Breast epithelium (tissue), 4 donors: ENCODE results near the gene GULP1. TPM values are rescaled to one million over a fixed set of nuclear protein-coding genes. Genes with fewer than 3 reads are reported as not detected.

Experiments
- DNase-seq, 2 donors: peaks; one replicate each; pipeline ENCODE4 v3.0.0-alpha.2; 2019; ENCODE audit warnings: low spot score in 2 of 2
- H3K27ac ChIP-seq, 2 donors: fragments of 200-600 bp; sonication (generic) in 1 of 2; one replicate each; pipeline ENCODE4 v1.5.1; 2016 to 2019; ENCODE audit warnings: mild to moderate bottlenecking in 1 of 2
- H3K27me3 ChIP-seq, 2 donors: fragments of 200-600 bp; sonication (generic) in 1 of 2; one replicate each; pipeline versions ENCODE4 v1.5.1 to v1.6.0; 2017 to 2019; ENCODE audit warnings: control low read depth in 1 of 2, mild to moderate bottlenecking in 1 of 2
- H3K36me3 ChIP-seq: fragments of 200-600 bp; one replicate; pipeline ENCODE4 v1.5.1; 2019
- H3K4me1 ChIP-seq, 2 donors: fragments of 200-600 bp; sonication (generic); one replicate each; pipeline ENCODE4 v1.5.1; 2016 to 2019; ENCODE audit warnings: control low read depth in 1 of 2
- H3K4me3 ChIP-seq, 3 donors: fragments of 200-600 bp; sonication (generic); 1 replicate in 2 of 3; 2 replicates in 1 of 3; pipeline ENCODE4 v1.5.1; 2016 to 2019; ENCODE audit warnings: mild to moderate bottlenecking in 3 of 3, moderate library complexity in 2 of 3
- H3K9me3 ChIP-seq, 2 donors: fragments of 200-600 bp; sonication (generic) in 1 of 2; one replicate each; pipeline ENCODE4 v1.5.1; 2016 to 2019; ENCODE audit warnings: control low read depth in 1 of 2
- CTCF ChIP-seq, 3 donors: fragments of 450-650 bp; IDR thresholded peaks; one replicate each; pipeline ENCODE4 v1.5.1; 2016 to 2017; ENCODE audit warnings: antibody characterized with exemption in 3 of 3, mild to moderate bottlenecking in 3 of 3, moderate library complexity in 3 of 3
- POLR2A ChIP-seq: fragments of 450-650 bp; IDR thresholded peaks from one replicate; pipeline ENCODE4 v1.6.1; 2016; ENCODE audit warnings: antibody characterized with exemption, mild to moderate bottlenecking, moderate library complexity
- POLR2AphosphoS5 ChIP-seq, 3 donors: sonication (generic); formaldehyde crosslinking; IDR thresholded peaks; one replicate each; pipeline ENCODE4 v1.6.1; 2017; ENCODE audit warnings: antibody characterized with exemption in 3 of 3
- intact Hi-C: fragments of 100-400 bp; cut with DNase I; formaldehyde crosslinking; loops from one replicate; pipeline ENCODE4 v1.15.1; 2023; ENCODE audit warnings: low total_unique reads
- total RNA-seq, 3 donors: library from RNA; depleted of rRNA; stranded (reverse); fragments of >200 nt; gene quantifications; one replicate each; pipeline ENCODE4 v1.1.0, GENCODE V29; 2016

The GULP1 gene
- total RNA-seq, 3 donors from 2014 or later, result 16.5 to 47.9 (median 43.8) TPM

GRCh38 chr2:188511346-188511745 is 219.7 kb downstream of the GULP1 start:
- no peaks in the 10 kb centered on the region for H3K4me1 ChIP-seq
- no peaks in the 10 kb centered on the region for H3K36me3 ChIP-seq
- H3K27ac ChIP-seq, result no peak overlapping the region
- no peak for DNase-seq
- H3K4me3 ChIP-seq, result no peak overlapping the region
- intact Hi-C loops, result loop anchor here (5.0 to 10.0 kb wide), 2 partner anchors 739 to 927 kb away; no protein-coding TSS in a partner anchor
- H3K27me3 ChIP-seq, result no peaks in the 10 kb centered on the region
- H3K9me3 ChIP-seq, result no peaks in the 10 kb centered on the region
- TF ChIP-seq CTCF (IDR thresholded peaks at IDR 0.05) (no peak), POLR2AphosphoS5 (IDR thresholded peaks at IDR 0.05) (no peak), POLR2A (no peak)

- DNase-seq, result no peak
- TF ChIP-seq CTCF (IDR thresholded peaks at IDR 0.05), result peak; percentile 28 to 45 (median 28)
- no peak for TF ChIP-seq POLR2AphosphoS5 (IDR thresholded peaks at IDR 0.05)
- Histone ChIP-seq H3K9me3 (no peaks in the 10 kb centered on the region), H3K27me3 (no peaks in the 10 kb centered on the region), H3K4me1 (no peaks in the 10 kb centered on the region), H3K4me3 (no peak overlapping the region), H3K27ac (no peak overlapping the region), H3K36me3 (no peaks in the 10 kb centered on the region)
- intact Hi-C loops, result loop anchor here (5.0 to 10.0 kb wide), 2 partner anchors 740 to 928 kb away; no protein-coding TSS in a partner anchor
Observed at GRCh38 chr2:188512456-188512855, 220.8 kb downstream of the GULP1 start.

- no peaks in the 10 kb centered on the region for H3K4me1 ChIP-seq
- H3K27ac ChIP-seq, result no peak overlapping the region
Observed at GRCh38 chr2:188515918-188516317, 224.2 kb downstream of the GULP1 start.

GRCh38 chr2:188517549-188518215 is 226.0 kb downstream of the GULP1 start:
- intact Hi-C loops, result loop anchor here (10.0 kb wide), 1 partner anchor 933 kb away; no protein-coding TSS in a partner anchor
- Histone ChIP-seq H3K27ac (no peak overlapping the region), H3K9me3 (no peaks in the 10 kb centered on the region), H3K36me3 (no peaks in the 10 kb centered on the region), H3K27me3 (no peaks in the 10 kb centered on the region), H3K4me1 (no peaks in the 10 kb centered on the region), H3K4me3 (no peak overlapping the region)
- TF ChIP-seq POLR2AphosphoS5 (IDR thresholded peaks at IDR 0.05), result no peak
- no peak for TF ChIP-seq CTCF (IDR thresholded peaks at IDR 0.05)
- no peak for TF ChIP-seq POLR2A
- no peak for DNase-seq

More at GRCh38 chr2:188515918-188516317, 224.2 kb downstream of the GULP1 start:
- TF ChIP-seq POLR2A, result no peak
- TF ChIP-seq CTCF (IDR thresholded peaks at IDR 0.05), result no peak
- TF ChIP-seq POLR2AphosphoS5 (IDR thresholded peaks at IDR 0.05), result no peak
- no peaks in the 10 kb centered on the region for H3K27me3 ChIP-seq
- no peak for DNase-seq
- no peaks in the 10 kb centered on the region for H3K36me3 ChIP-seq
- intact Hi-C loops, result loop anchor here (10.0 kb wide), 1 partner anchor 931 kb away; no protein-coding TSS in a partner anchor
- H3K4me3 ChIP-seq, result no peak overlapping the region
- H3K9me3 ChIP-seq, result no peaks in the 10 kb centered on the region

GRCh38 chr2:188518381-188518780 is 226.7 kb downstream of the GULP1 start:
- intact Hi-C loops, result loop anchor here (10.0 kb wide), 1 partner anchor 934 kb away; no protein-coding TSS in a partner anchor
- H3K27ac ChIP-seq, result no peak overlapping the region

More at GRCh38 chr2:188518381-188518780, 226.7 kb downstream of the GULP1 start:
- H3K4me3 ChIP-seq, result no peak overlapping the region
- TF ChIP-seq POLR2AphosphoS5 (IDR thresholded peaks at IDR 0.05), result no peak
- no peak for TF ChIP-seq CTCF (IDR thresholded peaks at IDR 0.05)
- no peak for TF ChIP-seq POLR2A
- H3K4me1 ChIP-seq, result no peaks in the 10 kb centered on the region
- H3K27me3 ChIP-seq, result no peaks in the 10 kb centered on the region
- no peak for DNase-seq
- H3K9me3 ChIP-seq, result no peaks in the 10 kb centered on the region
- H3K36me3 ChIP-seq, result no peaks in the 10 kb centered on the region
